GM18517 (cell line): Measurements from ENCODE around the gene RIC1.
"Not testable (repeated sequence)": the region's sequence is repeated elsewhere in the genome, so short reads cannot be mapped to it uniquely, and the experiment has no call there.

ENCODE experiments used
- ATAC-seq: cut with Tn5 transposase; IDR thresholded peaks from one replicate; pipeline ENCODE4 v1.9.1; 2021; ENCODE audit warnings: mild to moderate bottlenecking, moderate library complexity; ENCODE audit not compliant: unreplicated experiment

RIC1 gene, protein sequence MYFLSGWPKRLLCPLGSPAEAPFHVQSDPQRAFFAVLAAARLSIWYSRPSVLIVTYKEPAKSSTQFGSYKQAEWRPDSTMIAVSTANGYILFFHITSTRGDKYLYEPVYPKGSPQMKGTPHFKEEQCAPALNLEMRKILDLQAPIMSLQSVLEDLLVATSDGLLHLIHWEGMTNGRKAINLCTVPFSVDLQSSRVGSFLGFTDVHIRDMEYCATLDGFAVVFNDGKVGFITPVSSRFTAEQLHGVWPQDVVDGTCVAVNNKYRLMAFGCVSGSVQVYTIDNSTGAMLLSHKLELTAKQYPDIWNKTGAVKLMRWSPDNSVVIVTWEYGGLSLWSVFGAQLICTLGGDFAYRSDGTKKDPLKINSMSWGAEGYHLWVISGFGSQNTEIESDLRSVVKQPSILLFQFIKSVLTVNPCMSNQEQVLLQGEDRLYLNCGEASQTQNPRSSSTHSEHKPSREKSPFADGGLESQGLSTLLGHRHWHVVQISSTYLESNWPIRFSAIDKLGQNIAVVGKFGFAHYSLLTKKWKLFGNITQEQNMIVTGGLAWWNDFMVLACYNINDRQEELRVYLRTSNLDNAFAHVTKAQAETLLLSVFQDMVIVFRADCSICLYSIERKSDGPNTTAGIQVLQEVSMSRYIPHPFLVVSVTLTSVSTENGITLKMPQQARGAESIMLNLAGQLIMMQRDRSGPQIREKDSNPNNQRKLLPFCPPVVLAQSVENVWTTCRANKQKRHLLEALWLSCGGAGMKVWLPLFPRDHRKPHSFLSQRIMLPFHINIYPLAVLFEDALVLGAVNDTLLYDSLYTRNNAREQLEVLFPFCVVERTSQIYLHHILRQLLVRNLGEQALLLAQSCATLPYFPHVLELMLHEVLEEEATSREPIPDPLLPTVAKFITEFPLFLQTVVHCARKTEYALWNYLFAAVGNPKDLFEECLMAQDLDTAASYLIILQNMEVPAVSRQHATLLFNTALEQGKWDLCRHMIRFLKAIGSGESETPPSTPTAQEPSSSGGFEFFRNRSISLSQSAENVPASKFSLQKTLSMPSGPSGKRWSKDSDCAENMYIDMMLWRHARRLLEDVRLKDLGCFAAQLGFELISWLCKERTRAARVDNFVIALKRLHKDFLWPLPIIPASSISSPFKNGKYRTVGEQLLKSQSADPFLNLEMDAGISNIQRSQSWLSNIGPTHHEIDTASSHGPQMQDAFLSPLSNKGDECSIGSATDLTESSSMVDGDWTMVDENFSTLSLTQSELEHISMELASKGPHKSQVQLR (N-terminal part only)

DNA sequence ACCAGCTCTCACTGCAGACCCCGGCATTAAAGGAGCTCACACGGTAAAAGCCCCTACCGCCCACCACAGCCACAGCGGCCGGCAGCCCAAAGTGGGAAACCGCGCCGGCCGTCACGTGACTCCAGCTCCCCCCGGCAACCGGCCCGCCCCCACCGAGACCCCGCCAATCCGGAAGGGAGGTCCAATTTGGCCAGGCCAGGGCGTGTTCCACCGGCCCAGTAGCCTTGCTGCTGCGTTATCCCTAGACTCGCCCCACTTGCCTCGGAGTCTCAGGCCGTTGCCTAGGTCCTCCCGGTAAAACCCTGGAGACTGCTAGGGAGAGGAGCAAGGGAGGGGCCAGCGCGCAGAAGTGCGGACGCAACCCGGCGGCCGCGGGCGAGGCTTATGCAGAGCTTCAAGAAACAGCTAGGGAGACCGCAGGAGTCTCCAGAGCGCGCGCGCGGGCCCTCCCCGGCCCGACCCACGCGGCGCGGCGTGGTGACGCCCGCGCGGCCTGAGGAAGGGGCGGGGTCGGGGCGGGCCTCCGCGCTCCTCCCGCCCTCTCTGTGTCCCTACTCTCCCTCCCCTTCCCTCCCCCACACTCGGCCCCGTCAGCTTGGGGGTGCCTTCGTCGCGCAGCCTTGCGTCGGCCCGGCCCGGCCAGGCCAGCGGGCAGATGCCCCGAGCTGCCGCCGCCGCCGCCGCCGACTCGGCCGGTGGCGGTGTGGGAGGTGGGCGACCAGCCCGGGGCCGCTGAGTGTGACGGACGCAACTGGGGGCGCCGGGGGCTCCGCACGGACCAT lies at the start of gene RIC1:
Gene RIC1, plus strand, starts transcription at position 578 of the 782 bp plus-strand sequence. Its CDS starts 203 bp downstream, at position 781.
- ATAC-seq = peak; percentile 43

DNA sequence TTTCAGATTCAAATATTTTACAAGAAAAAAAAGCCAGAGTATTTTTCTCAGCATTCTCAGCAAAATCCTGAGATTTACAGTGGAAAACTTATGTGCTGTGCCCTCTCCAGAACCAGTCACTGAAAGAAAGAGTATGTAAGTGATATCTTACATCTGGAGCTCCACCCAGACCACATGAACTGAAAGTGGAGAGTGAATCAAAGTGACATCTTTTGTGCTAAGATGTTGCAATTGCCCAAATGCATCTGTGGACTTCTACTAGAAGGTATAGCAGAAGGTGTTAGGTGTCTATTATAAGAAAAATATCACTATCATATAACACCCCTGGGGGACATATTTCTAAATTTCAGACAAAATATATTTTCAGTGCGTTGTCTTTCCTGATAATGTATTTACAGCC lies 49.0 kb upstream of the RIC1 start:
- ATAC-seq = no peak

DNA sequence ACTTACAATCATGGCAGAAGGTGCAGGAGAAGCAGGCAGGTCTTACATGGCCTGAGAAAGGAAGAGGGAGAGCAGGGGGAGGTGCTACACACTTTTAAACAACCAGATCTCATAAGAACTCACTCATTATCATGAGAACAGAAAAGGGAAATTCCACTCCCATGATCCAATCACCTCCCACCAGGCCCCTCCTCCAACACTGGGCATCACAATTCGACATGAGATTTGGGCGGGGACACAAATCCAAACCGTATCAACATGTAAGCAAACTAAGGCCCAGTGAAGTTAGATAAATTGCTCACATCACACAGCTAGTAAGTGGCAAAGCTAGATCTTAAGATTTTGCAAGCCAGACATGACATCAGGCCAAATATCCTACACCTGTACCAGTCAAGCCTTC lies 48.3 kb upstream of the RIC1 start:
- no peak for ATAC-seq

DNA sequence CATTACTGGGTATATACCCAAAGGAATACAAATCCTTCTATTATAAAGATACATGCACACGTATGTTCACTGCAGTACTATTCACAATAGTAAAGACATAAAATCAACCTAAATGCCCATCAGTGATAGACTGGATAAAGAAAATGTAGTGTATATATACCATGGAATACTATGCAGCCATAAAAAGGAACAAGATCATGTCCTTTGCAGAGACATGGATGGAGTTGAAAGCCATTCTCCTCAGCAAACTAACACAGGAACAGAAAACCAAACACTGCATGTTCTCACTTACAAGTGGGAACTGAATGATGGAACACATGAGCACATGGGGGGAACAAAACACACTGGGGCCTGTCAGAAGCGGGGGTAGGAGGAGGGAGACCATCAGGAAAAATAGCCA lies 47.2 kb upstream of the RIC1 start:
- not testable (repeated sequence) for ATAC-seq

- peak; percentile 59 for ATAC-seq
Measured at GRCh38 chr9:5582835-5583195, 46.1 kb upstream of the RIC1 start.

- peak; percentile 29 for ATAC-seq
Measured at GRCh38 chr9:5586391-5586802, 42.5 kb upstream of the RIC1 start.

DNA sequence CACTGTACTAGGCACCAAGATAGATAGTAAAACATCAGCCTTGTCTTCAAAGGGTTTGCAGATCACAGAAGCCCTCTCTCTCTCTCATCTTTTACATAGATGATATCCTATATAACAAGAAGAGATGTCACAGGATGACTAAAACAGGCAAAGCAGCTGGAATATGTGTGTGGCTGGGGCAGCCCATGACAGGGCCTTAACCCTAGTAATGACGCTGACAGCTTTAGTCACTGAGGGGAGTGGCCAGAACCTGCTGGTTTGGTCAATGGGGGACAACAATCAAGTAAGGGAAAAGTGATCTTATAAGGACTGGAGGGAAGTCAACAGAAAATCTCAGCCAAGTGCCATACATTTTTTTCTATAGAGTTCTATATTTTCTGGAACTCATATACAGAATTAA lies 41.9 kb upstream of the RIC1 start:
- no peak for ATAC-seq

DNA sequence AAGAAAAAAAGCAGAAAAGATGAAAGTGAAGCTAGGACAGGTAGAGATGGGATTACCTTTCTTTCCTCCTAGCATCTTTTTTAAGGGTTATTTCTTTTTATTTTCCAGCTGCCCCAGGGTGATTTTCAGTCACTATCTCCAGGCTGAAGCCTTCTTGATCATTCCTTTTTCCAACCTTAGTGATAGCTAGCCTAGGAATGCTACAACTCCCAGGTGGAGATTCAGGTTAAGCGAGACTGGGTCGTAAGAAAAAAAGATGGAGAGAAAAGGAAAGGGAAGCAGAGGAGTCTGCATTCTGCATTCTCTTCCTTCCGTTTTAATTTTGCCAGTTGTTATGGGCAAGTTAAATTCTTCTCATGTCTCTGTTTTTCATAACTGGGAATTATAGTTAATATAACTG lies 36.7 kb upstream of the RIC1 start:
- no peak for ATAC-seq

DNA sequence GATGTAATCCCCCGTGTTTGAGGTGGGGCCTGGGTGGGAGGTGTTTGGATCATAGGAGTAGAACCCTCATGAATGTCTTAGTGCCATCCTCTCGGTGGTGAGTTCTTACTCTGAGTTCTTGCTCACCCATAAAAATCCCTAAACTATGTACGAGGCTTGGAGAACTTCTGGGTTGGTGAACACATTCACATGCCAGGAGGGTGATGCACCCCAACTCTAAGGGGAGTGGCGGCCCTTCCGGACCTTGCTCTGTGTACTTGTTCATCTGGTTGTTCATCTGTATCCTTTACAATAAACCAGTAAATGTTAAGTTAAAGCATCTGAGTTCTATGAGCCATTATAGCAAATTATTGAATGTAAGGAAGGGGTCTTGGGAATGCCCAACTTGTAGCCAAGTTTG lies 36.0 kb upstream of the RIC1 start:
- ATAC-seq = no peak

DNA sequence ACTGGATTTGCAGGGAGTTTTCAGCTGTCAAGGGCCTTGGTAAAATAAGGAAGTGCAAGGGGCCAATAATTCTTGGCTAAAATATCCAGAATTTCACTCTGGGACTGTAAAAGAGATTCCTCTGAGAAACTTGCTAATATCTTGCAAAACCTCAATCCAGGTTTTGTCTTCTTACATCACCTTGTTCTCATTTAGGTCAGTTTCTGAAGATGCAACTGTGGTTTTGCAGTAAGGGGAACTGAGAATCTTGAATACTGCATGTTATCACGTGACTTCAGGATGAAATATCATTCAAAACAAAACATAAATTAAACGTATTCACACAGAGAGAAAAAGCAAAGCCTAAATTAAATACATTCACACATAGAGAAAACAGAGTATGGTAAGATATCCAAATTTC lies 35.0 kb upstream of the RIC1 start:
- ATAC-seq = peak; percentile 59

GRCh38 chr9:5596173-5596572 lies 32.7 kb upstream of the RIC1 start:
- ATAC-seq = no peak

GRCh38 chr9:5608298-5609225 lies 20.3 kb upstream of the RIC1 start:
- ATAC-seq = peak; percentile 57

- no peak for ATAC-seq
Measured at GRCh38 chr9:5609226-5609596, 19.7 kb upstream of the RIC1 start.

GRCh38 chr9:5610491-5610890 lies 18.4 kb upstream of the RIC1 start:
- ATAC-seq = no peak

- no peak for ATAC-seq
Measured at GRCh38 chr9:5611321-5612184, 17.4 kb upstream of the RIC1 start.

GRCh38 chr9:5612185-5612530 lies 16.7 kb upstream of the RIC1 start:
- no peak for ATAC-seq

GRCh38 chr9:5614192-5614591 lies 14.7 kb upstream of the RIC1 start:
- ATAC-seq = no peak

- no peak for ATAC-seq
Measured at GRCh38 chr9:5614985-5615384, 13.9 kb upstream of the RIC1 start.

DNA sequence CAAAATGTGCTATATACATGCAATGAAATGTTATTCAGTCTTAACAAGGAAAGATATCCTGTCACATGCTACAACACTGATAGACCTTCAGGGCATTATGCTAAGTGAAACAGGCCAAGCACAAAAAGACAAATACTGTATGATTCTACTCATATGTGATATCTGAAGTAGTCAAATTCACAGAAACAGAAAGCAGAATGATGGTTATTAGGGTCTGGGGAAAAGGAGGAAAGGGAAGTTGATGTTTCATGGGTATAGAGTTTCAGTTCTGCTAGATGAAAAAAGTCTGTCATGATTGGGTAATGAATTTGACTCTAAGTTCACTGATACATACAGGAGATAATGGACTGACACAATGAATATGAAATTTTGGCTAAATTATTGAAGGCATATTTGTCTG lies 11.2 kb upstream of the RIC1 start:
- ATAC-seq = peak; percentile 99
